ENCODE data around the gene MRNIP. TPM values are rescaled to one million over a fixed set of nuclear protein-coding genes. Genes with fewer than 3 reads are reported as not detected.
"Not testable (repeated sequence)": the region's sequence is repeated elsewhere in the genome, so short reads cannot be mapped to it uniquely, and the experiment has no call there.

MRNIP gene
- total RNA-seq, 1 donor from 2014 or later: 25.7 TPM

- DNase-seq: not testable (repeated sequence)
These were observed 69.3 kb downstream of the MRNIP start for GRCh38 chr5:179789278-179789677.

- no peak for DNase-seq
These were observed 70.3 kb downstream of the MRNIP start for GRCh38 chr5:179788193-179788854.

Small RNA genes within 50 kb of the gene (small RNA-seq; reads per million reads assigned to genes)
- gene MIR1229 (ENCODE audit: low replicate concordance) (not detected), gene RF00019 (ENCODE audit: low replicate concordance) (not detected)

Other genes with a start within 250 kb of the MRNIP start
- 851 TPM for gene HNRNPH1, start 235.1 kb downstream of the MRNIP start, total RNA-seq
- not detected for gene CBY3, start 177.8 kb downstream of the MRNIP start, total RNA-seq
- 263 TPM for gene CANX, start 159.8 kb downstream of the MRNIP start, total RNA-seq
- 14.9 TPM for gene MAML1, start 126.0 kb downstream of the MRNIP start, total RNA-seq
- gene LTC4S, start 64.8 kb downstream of the MRNIP start, total RNA-seq: 1.5 TPM
- gene MGAT4B, start 52.0 kb downstream of the MRNIP start, total RNA-seq: 44.9 TPM
- 90.7 TPM for gene SQSTM1, start 37.9 kb downstream of the MRNIP start, total RNA-seq
- gene TBC1D9B, start 49.1 kb upstream of the MRNIP start, total RNA-seq: 45.2 TPM
- 32.4 TPM for gene RNF130, start 212.9 kb upstream of the MRNIP start, total RNA-seq

Measured in skin of body (tissue), 3 donors.